GM23338 (cell line): Measurements from ENCODE around the gene RADIL. TPM values are rescaled to one million over a fixed set of nuclear protein-coding genes. Genes with fewer than 3 reads are reported as not detected.

Experiments
- ATAC-seq: fragments of 200-7000 bp; cut with Tn5 transposase; 3 replicates; pipeline ENCODE4 v1.9.1; 2020
- DNase-seq: peaks from one replicate; pipeline ENCODE4 v3.0.0-alpha.2; 2015; ENCODE audit warnings: low spot score
- H2AFZ ChIP-seq: fragments of 200-600 bp; sonication (generic); 2 replicates; pipeline ENCODE4 v1.8.0; 2016; ENCODE audit warnings: antibody characterized with exemption, mild to moderate bottlenecking, moderate library complexity
- H3F3A ChIP-seq: fragments of 200-600 bp; sonication (generic); replicated peaks from 2 replicates; pipeline ENCODE4 v1.8.0; 2017; ENCODE audit warnings: antibody characterized with exemption, mixed run types, low read depth
- H3K27ac ChIP-seq: fragments of 200-600 bp; sonication (generic); 2 replicates; pipeline ENCODE4 v1.6.1; 2016; ENCODE audit warnings: low read depth
- H3K27me3 ChIP-seq: fragments of 200-600 bp; sonication (generic); 2 replicates; pipeline ENCODE4 v1.8.0; 2016; ENCODE audit warnings: mild to moderate bottlenecking, mixed run types, moderate library complexity; ENCODE audit not compliant: insufficient read depth
- H3K36me3 ChIP-seq: fragments of 200-600 bp; sonication (generic); 2 replicates; pipeline ENCODE4 v1.8.0; 2016; ENCODE audit warnings: mild to moderate bottlenecking; ENCODE audit not compliant: insufficient read depth
- H3K4me1 ChIP-seq: fragments of 200-600 bp; sonication (generic); 2 replicates; pipeline ENCODE4 v1.8.0; 2016; ENCODE audit warnings: mild to moderate bottlenecking, moderate library complexity; ENCODE audit not compliant: insufficient read depth
- H3K4me2 ChIP-seq: fragments of 200-600 bp; sonication (generic); 2 replicates; pipeline ENCODE4 v1.7.1; 2017; ENCODE audit warnings: mixed run types
- H3K4me3 ChIP-seq: fragments of 200-600 bp; sonication (generic); 2 replicates; pipeline ENCODE4 v1.6.1; 2016; ENCODE audit warnings: mixed run types
- H3K79me2 ChIP-seq: fragments of 200-600 bp; sonication (generic); replicated peaks from 2 replicates; pipeline ENCODE4 v1.8.0; 2017; ENCODE audit warnings: mild to moderate bottlenecking; ENCODE audit not compliant: insufficient read depth
- H3K9me2 ChIP-seq: fragments of 200-600 bp; sonication (generic); 2 replicates; pipeline ENCODE4 v1.8.0; 2017; ENCODE audit not compliant: insufficient read depth
- H4K20me1 ChIP-seq: fragments of 200-600 bp; sonication (generic); replicated peaks from 2 replicates; pipeline ENCODE4 v1.8.0; 2017; ENCODE audit warnings: mild to moderate bottlenecking; ENCODE audit not compliant: insufficient read depth
- H3K27ac Mint-ChIP-seq: 2 replicates; pipeline ENCODE4 v1.8.0; 2020; ENCODE audit warnings: inconsistent platforms, mild to moderate bottlenecking, moderate library complexity, mixed read lengths
- H3K27me3 Mint-ChIP-seq: 3 replicates; pipeline ENCODE4 v1.8.0; 2022; ENCODE audit warnings: low read depth, mild to moderate bottlenecking, moderate library complexity, mixed read lengths, inconsistent platforms; ENCODE audit not compliant: insufficient read depth, poor library complexity
- H3K36me3 Mint-ChIP-seq: 3 replicates; pipeline ENCODE4 v1.8.0; 2021; ENCODE audit warnings: low read depth, mild to moderate bottlenecking, inconsistent platforms, moderate library complexity, mixed read lengths
- H3K4me1 Mint-ChIP-seq: 3 replicates; pipeline ENCODE4 v1.8.0; 2020; ENCODE audit warnings: mild to moderate bottlenecking, inconsistent platforms, mixed read lengths
- H3K4me3 Mint-ChIP-seq: 3 replicates; pipeline ENCODE4 v1.8.0; 2021; ENCODE audit warnings: moderate library complexity, mild to moderate bottlenecking, inconsistent platforms, mixed read lengths
- H3K9me3 Mint-ChIP-seq: 3 replicates; pipeline ENCODE4 v1.8.0; 2020; ENCODE audit warnings: moderate library complexity, mild to moderate bottlenecking, inconsistent platforms, mixed read lengths
- CREB1 ChIP-seq: fragments of 250-450 bp; sonication (Bioruptor Pico); IDR thresholded peaks from 2 replicates; pipeline ENCODE4 v1.5.0; 2020; ENCODE audit warnings: low read depth, mild to moderate bottlenecking, moderate library complexity
- CTCF ChIP-seq, 2 experiments: fragments of 200-600 bp in 1 of 2; sonication (generic) in 1 of 2; conservative IDR thresholded peaks; 2 replicates each; pipeline versions ENCODE4 v1.5.1 to v1.6.1; 2016 to 2017; ENCODE audit warnings: antibody characterized with exemption in 2 of 2, low read depth in 2 of 2, mild to moderate bottlenecking in 2 of 2, moderate library complexity in 1 of 2
- ETS1 ChIP-seq: IDR thresholded peaks from 2 replicates; pipeline ENCODE4 v1.6.1; 2016; ENCODE audit warnings: antibody characterized with exemption
- EZH2phosphoT487 ChIP-seq: fragments of 200-600 bp; sonication (generic); IDR thresholded peaks from one replicate; pipeline ENCODE4 v1.8.1; 2018; ENCODE audit warnings: antibody characterized with exemption; ENCODE audit not compliant: unreplicated experiment
- JUNB ChIP-seq: IDR thresholded peaks from one replicate; pipeline ENCODE4 v1.6.1; 2016; ENCODE audit warnings: antibody characterized with exemption; ENCODE audit not compliant: unreplicated experiment
- POLR2AphosphoS5 ChIP-seq: IDR thresholded peaks from 2 replicates; pipeline ENCODE4 v1.6.1; 2016; ENCODE audit warnings: antibody characterized with exemption, low read depth
- REST ChIP-seq: IDR thresholded peaks from one replicate; pipeline ENCODE4 v1.6.1; 2018; ENCODE audit warnings: antibody characterized with exemption; ENCODE audit not compliant: unreplicated experiment
- STAT1 ChIP-seq: IDR thresholded peaks from one replicate; pipeline ENCODE4 v1.6.1; 2016; ENCODE audit warnings: antibody characterized with exemption; ENCODE audit not compliant: unreplicated experiment
- ZNF114 ChIP-seq: fragments of 250-450 bp; sonication (Bioruptor Pico); IDR thresholded peaks from 2 replicates; pipeline ENCODE4 v1.5.0; 2020; ENCODE audit warnings: mild to moderate bottlenecking, moderate library complexity
- ZNF462 ChIP-seq: fragments of 250-450 bp; sonication (Bioruptor Pico); IDR thresholded peaks from 2 replicates; pipeline ENCODE4 v1.5.0; 2020; ENCODE audit warnings: mild to moderate bottlenecking, moderate library complexity
- polyA plus RNA-seq: library from polyadenylated mRNA; unstranded; fragments of >200 nt; fragmentation: Nextera tagmentation; extraction: Ambion mirVana; gene quantifications from 2 replicates; pipeline ENCODE4 v1.2.1, GENCODE V29; 2016
- total RNA-seq: library from RNA; depleted of rRNA; stranded (reverse); fragments of >200 nt; shearing (Covaris generic); gene quantifications from 2 replicates; pipeline ENCODE4 v1.2.3, GENCODE V29; 2014

RADIL gene
- total and polyA plus RNA-seq, 2 experiments from 2014 or later, result 4.3 to 9.8 TPM

GRCh38 chr7:4880218-4880617 lies 3.3 kb downstream of the RADIL start (continued):
- TF ChIP-seq REST (no peak), POLR2AphosphoS5 (no peak), ETS1 (no peak), CREB1 (CRISPR knock-in tag) (no peak)

- no peak overlapping the region for H3K4me3 Mint-ChIP-seq
- no peak overlapping the region for H3K4me2 ChIP-seq
Observed at GRCh38 chr7:4879396-4880081, 4.0 kb downstream of the RADIL start.

More at GRCh38 chr7:4879396-4880081, 4.0 kb downstream of the RADIL start:
- no peaks in the 10 kb centered on the region for H3K36me3 ChIP-seq
- no peaks in the 10 kb centered on the region for H3K79me2 ChIP-seq
- TF ChIP-seq ZNF462 (no peak), STAT1 (no peak), CREB1 (CRISPR knock-in tag) (no peak), ZNF114 (no peak), EZH2phosphoT487 (no peak), CTCF (conservative IDR thresholded peaks at IDR 0.05; ENCODE audit: low read depth in 2 of 2) (no peak), ETS1 (no peak), JUNB (no peak)
- peaks cover 12% of the 10 kb centered on the region; the same call in 1 of the 3 replicates for H3K4me1 Mint-ChIP-seq
- DNase-seq (no peak), ATAC-seq (no peak)
- H3K27me3 ChIP-seq, result peaks cover 14% of the 10 kb centered on the region; the same call in 1 of the 2 replicates
- H3K4me3 ChIP-seq, result no peak overlapping the region
- no peak overlapping the region for H2AFZ ChIP-seq
- no peaks in the 10 kb centered on the region; the same call in 2 of the 3 replicates for H3K9me3 Mint-ChIP-seq
- H3K27ac ChIP-seq, result no peak overlapping the region
- no peaks in the 10 kb centered on the region for H3F3A ChIP-seq
- no peak overlapping the region for H3K27ac Mint-ChIP-seq
- peaks cover 7% of the 10 kb centered on the region for H3K27me3 Mint-ChIP-seq
- H3K4me1 ChIP-seq, result peaks cover 9% of the 10 kb centered on the region; the same call in 1 of the 2 replicates
- H4K20me1 ChIP-seq, result no peaks in the 10 kb centered on the region
- H3K36me3 Mint-ChIP-seq, result no peaks in the 10 kb centered on the region
- no peaks in the 10 kb centered on the region for H3K9me2 ChIP-seq
